WERI-Rb-1 (cell line): ENCODE measurements around the gene ZCCHC4.

Experiments
- DNase-seq: peaks from one replicate; pipeline ENCODE4 v3.0.0-alpha.2; 2020
- H3K27ac ChIP-seq: fragments of 250-450 bp; sonication (Bioruptor Pico); 2 replicates; pipeline ENCODE4 v1.5.1; 2020; ENCODE audit warnings: mild to moderate bottlenecking, moderate library complexity
- H3K27me3 ChIP-seq: fragments of 250-450 bp; sonication (Bioruptor Pico); 2 replicates; pipeline ENCODE4 v1.5.1; 2021; ENCODE audit warnings: mild to moderate bottlenecking, low read depth, moderate library complexity; ENCODE audit not compliant: insufficient read depth, severe bottlenecking
- H3K36me3 ChIP-seq: fragments of 250-450 bp; sonication (Bioruptor Pico); 2 replicates; pipeline ENCODE4 v1.5.1; 2020; ENCODE audit warnings: mild to moderate bottlenecking, moderate library complexity
- H3K4me3 ChIP-seq: 2 replicates; pipeline ENCODE4 v1.5.1; 2011; ENCODE audit warnings: low read depth, mild to moderate bottlenecking, control low read depth, low read length
- H3K9me3 ChIP-seq: fragments of 250-450 bp; sonication (Bioruptor Pico); 2 replicates; pipeline ENCODE4 v1.5.1; 2021; ENCODE audit warnings: mild to moderate bottlenecking, moderate library complexity; ENCODE audit not compliant: severe bottlenecking
- CTCF ChIP-seq: IDR thresholded peaks from 2 replicates; pipeline ENCODE4 v1.5.1; 2011; ENCODE audit warnings: low read depth, mild to moderate bottlenecking, control low read depth, inconsistent platforms, low read length

Gene ZCCHC4

GRCh38 chr4:25310066-25310802 lies 2.3 kb upstream of the ZCCHC4 start:
- DNase-seq, result no peak
- TF ChIP-seq CTCF, result no peak
- Histone ChIP-seq H3K9me3 (no peaks in the 10 kb centered on the region), H3K36me3 (no peaks in the 10 kb centered on the region; the same call in 1 of the 2 replicates), H3K27me3 (no peaks in the 10 kb centered on the region), H3K27ac (no peak overlapping the region), H3K4me3 (no peak overlapping the region)

GRCh38 chr4:25310803-25311166 lies 1.8 kb upstream of the ZCCHC4 start:
- no peak for TF ChIP-seq CTCF
- Histone ChIP-seq H3K27me3 (no peaks in the 10 kb centered on the region), H3K36me3 (peaks cover 1% of the 10 kb centered on the region), H3K27ac (no peak overlapping the region), H3K9me3 (no peaks in the 10 kb centered on the region), H3K4me3 (no peak overlapping the region)
- DNase-seq, result no peak

GRCh38 chr4:25313201-25313895 lies 774 bp downstream of the ZCCHC4 start:
- peak overlapping the region; percentile 82 for H3K4me3 ChIP-seq
- H3K27me3 ChIP-seq, result no peaks in the 10 kb centered on the region
- no peak for TF ChIP-seq CTCF
- no peak for DNase-seq
- no peaks in the 10 kb centered on the region for H3K9me3 ChIP-seq
- H3K27ac ChIP-seq, result peak overlapping the region; percentile 89
- H3K36me3 ChIP-seq, result peaks cover 11% of the 10 kb centered on the region

- no peak for TF ChIP-seq CTCF
- no peaks in the 10 kb centered on the region for H3K27me3 ChIP-seq
- H3K27ac ChIP-seq, result no peak overlapping the region
- no peak overlapping the region for H3K4me3 ChIP-seq
- H3K36me3 ChIP-seq, result peaks cover 13% of the 10 kb centered on the region
- DNase-seq, result no peak
- no peaks in the 10 kb centered on the region for H3K9me3 ChIP-seq
Measured at GRCh38 chr4:25320336-25320735, 7.8 kb downstream of the ZCCHC4 start.

- no peak overlapping the region for H3K27ac ChIP-seq
- peaks cover 12% of the 10 kb centered on the region for H3K36me3 ChIP-seq
- no peaks in the 10 kb centered on the region for H3K27me3 ChIP-seq
- H3K4me3 ChIP-seq, result no peak overlapping the region
- H3K9me3 ChIP-seq, result no peaks in the 10 kb centered on the region
- no peak for TF ChIP-seq CTCF
- DNase-seq, result no peak
Measured at GRCh38 chr4:25320773-25321172, 8.2 kb downstream of the ZCCHC4 start.
